Neuron (in vitro differentiated cells): ENCODE data around the gene ATG2A.
A peak's percentile ranks its signal among the peaks of the same experiment; 100 is the strongest.

Source experiments
- H2AFZ ChIP-seq: one replicate; pipeline ENCODE4 v1.6.1; 2013; ENCODE audit warnings: low read depth, mild to moderate bottlenecking, inconsistent platforms, low read length, moderate library complexity
- H3K27me3 ChIP-seq: one replicate; pipeline ENCODE4 v1.6.1; 2013; ENCODE audit warnings: low read length; ENCODE audit not compliant: insufficient read depth
- H3K36me3 ChIP-seq: one replicate; pipeline ENCODE4 v1.6.1; 2013; ENCODE audit warnings: low read length; ENCODE audit not compliant: insufficient read depth
- H3K4me1 ChIP-seq: one replicate; pipeline ENCODE4 v1.6.1; 2013; ENCODE audit warnings: low read length; ENCODE audit not compliant: insufficient read depth
- H3K4me3 ChIP-seq: 2 replicates; pipeline ENCODE4 v1.5.1; 2013; ENCODE audit warnings: mild to moderate bottlenecking, low read length, moderate library complexity
- H3K9me3 ChIP-seq: one replicate; pipeline ENCODE4 v1.6.1; 2013; ENCODE audit warnings: low read length

The ATG2A gene

DNA sequence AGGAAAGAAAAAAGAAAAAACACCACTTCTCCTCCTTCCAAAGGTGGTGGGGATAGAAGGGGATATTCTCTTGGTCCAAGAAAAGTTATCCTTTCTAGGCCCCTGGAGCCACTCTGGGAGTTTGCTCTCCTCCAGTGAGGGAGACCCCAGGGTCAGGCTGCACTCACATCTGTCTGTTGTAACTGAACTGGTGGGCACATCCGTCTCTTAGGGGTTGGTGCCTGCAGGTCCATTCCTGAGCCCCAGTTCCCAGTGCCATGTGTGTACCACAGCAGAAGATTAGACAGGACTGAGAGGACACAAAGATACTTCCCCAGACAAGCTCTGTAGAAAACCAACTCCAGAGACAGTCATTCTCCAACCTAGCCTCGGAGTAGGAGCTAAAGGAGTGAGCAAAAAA is 3.1 kb upstream of the ATG2A start:
- H3K36me3 ChIP-seq = no peaks in the 10 kb centered on the region
- no peaks in the 10 kb centered on the region for H3K9me3 ChIP-seq
- no peak overlapping the region for H2AFZ ChIP-seq
- H3K4me1 ChIP-seq = peaks cover 29% of the 10 kb centered on the region
- H3K27me3 ChIP-seq = no peaks in the 10 kb centered on the region
- no peak overlapping the region for H3K4me3 ChIP-seq

DNA sequence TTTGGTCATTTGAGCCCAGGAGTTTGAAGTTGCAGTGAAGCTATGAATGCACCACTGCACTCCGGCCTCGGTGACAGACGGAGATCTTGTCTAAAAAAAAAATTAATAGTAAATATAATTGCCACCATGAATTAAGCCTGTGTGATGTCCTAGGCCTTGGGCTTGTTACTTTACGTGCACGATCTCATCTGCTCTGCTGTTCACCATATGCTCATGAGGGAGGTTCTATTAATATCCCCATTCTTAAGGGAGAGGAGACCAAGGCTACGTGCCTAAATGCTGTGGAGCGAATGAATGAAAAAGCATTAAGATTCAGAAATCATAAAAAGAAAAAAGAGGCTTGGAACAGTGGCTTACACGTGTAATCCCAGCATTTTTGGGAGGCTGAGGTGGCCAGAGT is 2.6 kb upstream of the ATG2A start:
- H3K27me3 ChIP-seq = no peaks in the 10 kb centered on the region

DNA sequence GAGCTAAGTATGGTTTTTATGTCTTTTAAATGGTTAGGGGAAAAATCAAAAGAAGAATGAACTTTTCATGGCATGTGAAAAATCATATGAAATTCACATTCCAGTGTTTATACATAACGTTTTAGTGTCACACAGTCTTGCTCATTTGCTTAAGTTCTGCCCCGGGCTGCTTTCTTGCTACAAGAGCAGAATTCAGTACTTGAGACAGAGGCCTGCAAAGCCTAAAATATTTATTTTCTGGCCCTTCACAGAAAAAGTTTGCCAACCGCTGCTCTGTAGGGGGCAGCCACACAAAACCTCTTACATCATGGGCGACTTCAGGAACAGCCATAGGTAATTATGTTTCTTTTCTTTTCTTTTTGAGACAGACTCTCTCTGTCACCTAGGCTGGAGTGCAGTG is 1.0 kb upstream of the ATG2A start:
- Histone ChIP-seq H3K4me3 (peak overlapping the region; percentile 79), H3K9me3 (no peaks in the 10 kb centered on the region), H3K36me3 (peaks cover 9% of the 10 kb centered on the region), H2AFZ (peak overlapping the region; percentile 78), H3K27me3 (no peaks in the 10 kb centered on the region), H3K4me1 (peaks cover 17% of the 10 kb centered on the region)

More for the DNA sequence above, 2.6 kb upstream of the ATG2A start:
- H2AFZ ChIP-seq = no peak overlapping the region
- H3K4me3 ChIP-seq = no peak overlapping the region
- no peaks in the 10 kb centered on the region for H3K9me3 ChIP-seq
- H3K4me1 ChIP-seq = peaks cover 25% of the 10 kb centered on the region
- H3K36me3 ChIP-seq = no peaks in the 10 kb centered on the region

DNA sequence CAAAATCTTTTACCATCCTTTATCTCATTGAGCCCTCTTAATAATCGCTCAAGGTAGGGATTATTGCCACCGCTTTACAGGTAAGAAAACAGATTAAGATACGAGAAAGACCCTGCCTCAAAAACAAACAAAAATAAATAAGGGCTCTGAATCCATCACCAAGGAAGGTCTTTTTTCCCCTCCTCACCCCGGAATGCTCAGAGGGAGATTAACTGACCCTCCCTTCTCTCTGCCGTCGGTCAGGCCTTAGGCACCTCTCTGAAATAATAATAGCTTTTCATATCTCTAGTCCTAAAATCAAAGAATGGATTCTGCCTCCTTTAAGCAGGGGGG is 620 bp upstream of the ATG2A start:
- Histone ChIP-seq H3K9me3 (no peaks in the 10 kb centered on the region), H3K4me3 (peak overlapping the region; percentile 79), H2AFZ (peak overlapping the region; percentile 78), H3K4me1 (peaks cover 17% of the 10 kb centered on the region), H3K36me3 (peaks cover 13% of the 10 kb centered on the region), H3K27me3 (no peaks in the 10 kb centered on the region)

DNA sequence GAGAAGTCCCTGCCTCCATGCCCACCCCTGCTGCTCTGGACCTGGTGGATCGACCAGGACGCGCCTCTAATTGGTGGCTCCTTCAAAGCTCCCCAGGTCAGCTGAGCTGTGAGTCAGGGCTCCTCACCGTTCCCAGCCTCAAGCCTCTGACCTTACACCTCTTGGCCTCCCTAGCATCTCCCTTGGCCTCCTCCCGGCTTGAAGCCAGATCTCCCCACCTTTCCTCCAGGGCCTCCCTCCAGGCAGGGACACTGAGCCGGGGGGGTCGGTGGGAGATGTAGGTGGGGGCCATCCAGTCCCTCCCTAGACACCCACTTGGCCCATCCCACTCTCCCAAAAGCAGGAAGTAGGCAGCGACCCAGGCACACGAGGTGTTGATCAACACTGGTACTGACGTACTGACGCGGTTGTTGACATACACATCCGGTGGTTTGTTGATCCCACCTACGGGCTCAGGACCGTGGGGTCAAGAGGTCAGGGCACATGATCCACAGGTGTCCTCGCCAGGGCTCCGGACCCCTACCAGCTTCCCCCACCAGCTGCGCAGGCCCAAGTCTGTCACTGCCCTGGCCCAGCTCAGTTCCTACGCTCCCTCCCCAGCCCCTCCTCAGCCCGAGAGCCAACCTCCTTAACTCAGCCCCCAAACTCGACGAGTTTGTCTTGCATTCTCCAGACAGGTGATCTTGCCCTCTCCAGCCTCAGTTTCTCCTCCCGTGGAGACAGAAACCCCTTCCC is 802 bp downstream of the ATG2A start:
- H3K27me3 ChIP-seq = no peaks in the 10 kb centered on the region
- H3K4me1 ChIP-seq = peaks cover 17% of the 10 kb centered on the region
- H3K36me3 ChIP-seq = peaks cover 20% of the 10 kb centered on the region
- peak overlapping the region; percentile 79 for H3K4me3 ChIP-seq
- no peaks in the 10 kb centered on the region for H3K9me3 ChIP-seq
- peak overlapping the region; percentile 14 for H2AFZ ChIP-seq

DNA sequence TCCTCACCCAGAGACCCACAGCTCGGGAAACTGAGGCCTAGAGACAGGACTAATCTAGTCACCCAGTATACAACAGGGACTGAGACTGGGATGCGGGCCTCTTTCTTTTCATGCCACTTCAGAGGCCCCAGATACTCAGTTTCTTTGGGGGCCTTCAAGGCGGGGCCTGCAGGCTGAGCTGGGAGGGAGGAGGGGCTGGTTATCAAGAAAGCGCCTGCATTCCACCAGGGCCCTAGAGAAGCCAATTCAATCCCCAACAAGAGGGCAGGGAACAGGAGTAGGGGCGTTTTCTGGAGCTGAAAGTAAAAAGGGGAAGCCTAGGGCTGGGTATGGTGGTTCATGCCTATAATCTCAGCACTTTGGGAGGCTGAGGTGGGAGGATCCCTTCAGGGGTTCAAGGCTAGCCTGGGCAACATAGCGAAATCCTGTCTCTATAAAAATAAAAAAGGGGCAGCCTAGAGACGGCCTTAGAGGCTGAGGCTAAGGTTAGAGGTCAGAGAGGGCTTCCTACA is 1.6 kb downstream of the ATG2A start:
- H3K4me1 ChIP-seq = peaks cover 17% of the 10 kb centered on the region
- H3K36me3 ChIP-seq = peaks cover 26% of the 10 kb centered on the region
- no peaks in the 10 kb centered on the region for H3K27me3 ChIP-seq
- no peak overlapping the region for H3K4me3 ChIP-seq
- no peak overlapping the region for H2AFZ ChIP-seq
- no peaks in the 10 kb centered on the region for H3K9me3 ChIP-seq

DNA sequence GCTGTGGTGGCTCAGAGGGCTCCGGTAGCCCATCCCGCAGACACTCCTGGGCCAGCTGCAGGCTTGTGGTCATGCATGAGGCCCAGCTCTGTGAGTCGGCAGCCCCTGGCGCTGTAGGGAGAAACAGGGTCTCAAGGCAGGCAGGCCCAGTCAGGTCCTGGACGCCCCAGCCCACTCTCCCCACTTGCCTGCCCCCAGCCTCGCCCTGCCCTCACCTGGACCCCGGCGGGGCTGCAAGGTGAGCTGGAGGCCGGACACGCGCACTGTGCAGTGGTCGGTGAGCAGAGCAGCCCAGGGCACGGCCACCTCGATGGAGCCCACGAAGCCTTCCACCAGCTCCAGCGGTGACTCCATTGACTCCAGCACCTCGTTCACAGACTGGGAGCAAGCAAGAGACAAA is 2.9 kb downstream of the ATG2A start:
- Histone ChIP-seq H3K4me1 (peaks cover 17% of the 10 kb centered on the region), H3K4me3 (no peak overlapping the region), H2AFZ (no peak overlapping the region), H3K27me3 (no peaks in the 10 kb centered on the region), H3K36me3 (peaks cover 39% of the 10 kb centered on the region), H3K9me3 (no peaks in the 10 kb centered on the region)

DNA sequence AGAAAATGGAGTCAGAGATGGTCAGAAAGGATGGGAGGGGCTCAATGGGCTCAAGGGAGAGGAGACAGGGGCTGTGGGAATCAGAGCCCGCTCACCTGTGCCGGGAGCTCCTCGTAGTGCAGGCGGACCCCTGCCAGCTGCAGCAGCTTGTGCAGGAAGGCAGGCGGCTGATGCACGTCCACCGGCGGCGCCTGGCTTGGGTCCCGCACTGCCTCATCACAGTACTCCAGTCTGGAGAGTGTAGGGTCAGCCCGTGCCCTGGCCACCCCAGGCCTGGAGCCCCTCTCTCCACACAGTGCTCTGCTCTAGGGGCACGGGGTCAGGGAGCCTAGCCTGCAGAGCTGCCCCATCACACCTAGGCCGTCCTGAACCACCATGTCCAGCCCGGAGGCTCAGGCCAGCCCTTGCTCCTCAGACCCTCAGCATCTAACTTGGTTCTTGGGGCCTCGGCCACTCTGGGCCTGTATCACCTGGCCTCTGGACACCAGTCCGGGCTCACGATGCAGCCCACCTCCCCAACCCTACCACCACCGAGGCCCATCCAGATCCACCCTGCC is 3.8 kb downstream of the ATG2A start:
- no peak overlapping the region for H2AFZ ChIP-seq
- H3K4me1 ChIP-seq = peaks cover 17% of the 10 kb centered on the region
- no peak overlapping the region for H3K4me3 ChIP-seq
- H3K36me3 ChIP-seq = peaks cover 46% of the 10 kb centered on the region
- no peaks in the 10 kb centered on the region for H3K27me3 ChIP-seq
- no peaks in the 10 kb centered on the region for H3K9me3 ChIP-seq

DNA sequence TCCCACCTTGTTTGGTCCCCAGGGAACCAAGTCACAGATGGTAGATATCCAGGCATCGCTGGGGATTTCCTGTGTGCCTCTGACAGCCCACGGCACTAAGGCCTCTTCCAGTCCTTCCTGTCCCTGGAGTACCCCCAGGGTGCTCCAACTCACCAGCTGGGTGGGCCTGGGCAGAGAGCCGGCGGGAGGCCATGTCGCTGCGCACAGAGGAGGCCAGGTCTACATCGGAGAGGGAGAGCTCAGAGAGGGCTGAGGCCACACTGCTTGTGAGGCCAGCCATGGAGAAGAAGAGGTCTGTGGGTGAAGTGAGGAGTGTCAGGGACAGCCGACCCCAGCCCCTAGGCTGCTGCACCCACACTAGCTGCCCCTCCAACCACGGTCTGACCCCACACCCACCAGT is 5.3 kb downstream of the ATG2A start:
- H3K36me3 ChIP-seq = peaks cover 58% of the 10 kb centered on the region
- H3K4me3 ChIP-seq = no peak overlapping the region
- H2AFZ ChIP-seq = no peak overlapping the region
- no peaks in the 10 kb centered on the region for H3K27me3 ChIP-seq
- peaks cover 9% of the 10 kb centered on the region for H3K4me1 ChIP-seq
- H3K9me3 ChIP-seq = no peaks in the 10 kb centered on the region

DNA sequence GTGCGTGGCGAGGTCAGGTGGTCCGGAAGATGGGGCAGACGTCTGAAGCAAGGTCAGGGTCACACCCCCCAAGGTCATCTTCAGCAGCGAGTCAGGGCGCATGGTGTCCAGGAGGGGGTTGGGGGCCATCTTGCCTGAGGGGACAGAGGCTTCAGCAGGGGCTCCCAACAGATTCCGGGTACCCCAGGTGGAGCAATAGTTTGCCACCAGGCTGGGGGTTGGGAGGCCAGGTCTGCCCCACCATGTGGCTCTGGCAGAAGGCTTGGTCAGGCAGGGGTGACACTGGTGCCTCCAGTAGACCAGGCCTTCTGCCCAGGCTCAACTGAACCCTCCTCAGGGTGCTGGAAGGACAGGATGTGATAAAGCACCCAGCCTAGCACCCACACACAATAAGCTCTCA is 5.9 kb downstream of the ATG2A start:
- H3K27me3 ChIP-seq = no peaks in the 10 kb centered on the region
- peaks cover 5% of the 10 kb centered on the region for H3K4me1 ChIP-seq
- peaks cover 63% of the 10 kb centered on the region for H3K36me3 ChIP-seq
- no peak overlapping the region for H3K4me3 ChIP-seq
- no peaks in the 10 kb centered on the region for H3K9me3 ChIP-seq
- H2AFZ ChIP-seq = no peak overlapping the region

DNA sequence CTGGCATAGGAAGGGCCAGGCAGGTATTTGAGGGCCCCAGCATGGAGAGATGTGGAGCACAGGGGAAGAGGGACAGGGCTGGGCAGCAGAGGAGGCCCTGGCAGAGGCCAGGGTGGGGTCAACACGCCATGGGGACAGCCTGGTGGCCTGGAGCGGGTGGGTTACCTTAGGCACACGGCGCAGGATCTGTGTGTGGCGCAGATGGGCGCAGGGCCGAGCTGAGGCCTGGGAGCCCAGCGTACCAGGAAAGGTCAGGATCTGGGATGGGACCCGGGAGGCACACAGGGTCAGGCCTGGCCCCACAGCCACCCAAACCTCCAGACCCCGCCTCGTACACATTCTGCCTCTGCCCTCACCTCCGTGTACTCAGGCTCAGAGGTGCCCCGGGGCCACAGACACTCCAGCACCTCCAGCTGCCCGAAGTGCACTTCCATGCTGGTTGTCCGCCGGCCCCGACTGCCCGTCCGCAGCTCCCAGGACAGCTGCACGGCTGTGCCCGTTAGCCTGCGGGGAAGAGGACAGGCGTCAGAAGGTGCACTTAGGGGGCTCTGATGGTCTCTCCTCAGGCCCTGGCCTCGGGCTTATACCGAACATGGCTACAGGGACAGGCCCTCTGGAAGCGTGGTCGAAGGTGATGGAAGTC is 6.4 kb downstream of the ATG2A start:
- no peaks in the 10 kb centered on the region for H3K9me3 ChIP-seq
- no peak overlapping the region for H3K4me3 ChIP-seq
- no peak overlapping the region for H2AFZ ChIP-seq
- H3K27me3 ChIP-seq = no peaks in the 10 kb centered on the region
- H3K4me1 ChIP-seq = no peaks in the 10 kb centered on the region
- peaks cover 69% of the 10 kb centered on the region for H3K36me3 ChIP-seq

DNA sequence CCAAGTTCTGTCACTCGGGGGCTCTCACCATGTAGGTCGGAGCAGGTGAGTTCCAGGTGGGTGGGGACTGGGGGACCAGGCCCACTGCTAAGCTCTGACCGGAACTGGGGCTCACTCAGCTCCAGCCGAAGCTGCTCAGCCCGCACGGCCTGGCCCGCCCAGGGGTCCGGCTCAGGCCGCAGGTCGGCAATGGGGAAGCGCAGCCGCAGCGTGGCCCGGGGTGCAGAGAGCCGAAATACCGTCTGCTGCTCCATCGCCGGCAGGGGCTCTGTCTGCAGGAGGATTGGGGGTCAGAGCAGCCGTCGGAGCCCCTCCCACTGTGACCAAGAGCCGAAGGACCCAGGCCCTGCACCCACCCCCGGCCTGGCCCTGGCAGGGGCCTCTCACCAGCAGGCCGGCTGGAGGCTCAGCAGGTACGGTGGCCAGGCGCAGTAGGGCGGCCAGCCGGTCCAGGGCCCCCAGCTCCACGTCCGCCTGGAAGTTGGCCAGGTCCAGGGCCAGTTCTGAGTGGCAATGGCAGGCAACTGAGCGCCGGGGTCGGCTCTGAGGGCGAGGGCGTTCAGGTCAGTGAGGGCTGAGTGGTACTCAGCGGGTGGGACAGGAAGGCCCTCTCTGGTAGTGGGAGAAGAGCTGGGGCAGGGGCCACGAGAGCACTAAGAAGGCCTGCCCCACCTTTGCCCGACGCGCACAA is 7.2 kb downstream of the ATG2A start:
- Histone ChIP-seq H3K4me3 (no peak overlapping the region), H3K36me3 (peaks cover 73% of the 10 kb centered on the region), H3K4me1 (no peaks in the 10 kb centered on the region), H3K9me3 (no peaks in the 10 kb centered on the region), H3K27me3 (no peaks in the 10 kb centered on the region), H2AFZ (no peak overlapping the region)

DNA sequence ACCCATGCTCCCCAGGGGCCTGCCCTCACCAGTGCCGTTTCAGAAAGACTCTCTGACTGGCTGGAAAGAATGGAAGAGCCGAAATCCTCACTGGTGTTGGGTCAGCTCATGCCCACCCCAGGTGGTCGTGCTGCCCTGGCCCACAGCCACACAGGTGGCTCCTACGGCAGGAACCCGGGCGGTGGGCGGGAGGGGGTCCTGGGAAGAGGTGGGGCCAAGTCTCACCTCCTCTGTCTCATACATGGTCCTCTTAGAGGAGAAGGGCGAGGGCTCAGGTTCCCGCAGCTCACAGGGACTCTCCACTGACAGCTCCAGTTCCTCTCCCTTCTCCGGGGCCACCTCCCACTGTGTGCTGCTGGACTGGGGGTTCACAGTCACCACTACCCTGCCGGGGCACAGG is 8.2 kb downstream of the ATG2A start:
- peaks cover 72% of the 10 kb centered on the region for H3K36me3 ChIP-seq
- no peaks in the 10 kb centered on the region for H3K4me1 ChIP-seq
- no peaks in the 10 kb centered on the region for H3K27me3 ChIP-seq
- H3K4me3 ChIP-seq = no peak overlapping the region
- H3K9me3 ChIP-seq = no peaks in the 10 kb centered on the region
- H2AFZ ChIP-seq = no peak overlapping the region
